PFSK-1 (cell line): ENCODE measurements around the gene SDCCAG8.

Experiments
- POLR2AphosphoS5 ChIP-seq: IDR thresholded peaks from 2 replicates; pipeline ENCODE4 v1.6.1; 2012; ENCODE audit warnings: low read depth, mild to moderate bottlenecking, control low read depth, low read length, moderate library complexity
- REST ChIP-seq, 2 experiments: IDR thresholded peaks; 2 replicates each; pipeline versions ENCODE4 v1.6.1 to v1.8.0; 2011 to 2012; ENCODE audit warnings: low read depth in 2 of 2, low read length in 2 of 2, control low read depth in 1 of 2, inconsistent platforms in 1 of 2, mild to moderate bottlenecking in 1 of 2, moderate library complexity in 1 of 2; ENCODE audit not compliant: insufficient read depth in 1 of 2
- SIN3A ChIP-seq: IDR thresholded peaks from 2 replicates; pipeline ENCODE4 v1.6.1; 2012; ENCODE audit warnings: mild to moderate bottlenecking, low read length, moderate library complexity, borderline replicate concordance; ENCODE audit not compliant: insufficient read depth
- TAF1 ChIP-seq: IDR thresholded peaks from 2 replicates; pipeline ENCODE4 v1.6.1; 2012; ENCODE audit warnings: low read length, control low read depth, borderline replicate concordance; ENCODE audit not compliant: insufficient read depth

GRCh38 chr1:243315455-243315854 lies 59.6 kb downstream of the SDCCAG8 start:
- TF ChIP-seq POLR2AphosphoS5 (no peak), TAF1 (no peak), REST (IDR thresholded peaks at IDR 0.05; ENCODE audit: insufficient read depth in 1 of 2, low read depth in 2 of 2, low read length in 2 of 2) (no peak), SIN3A (no peak)
